ENCODE data around the gene MTHFD1L.

The MTHFD1L gene

GRCh38 chr6:151063352-151063751 lies 197.8 kb downstream of the MTHFD1L start:
- Histone ChIP-seq H3K9ac (ENCODE audit: low read depth, low read length) (no peak overlapping the region), H3K4me1 (ENCODE audit: insufficient read depth, low read length) (no peaks in the 10 kb centered on the region), H3K9me3 (ENCODE audit: insufficient read depth, low read depth, low read length) (no peaks in the 10 kb centered on the region), H3K36me3 (ENCODE audit: insufficient read depth, low read length) (peaks cover 2% of the 10 kb centered on the region; the same call in 1 of the 2 replicates), H3K27ac (ENCODE audit: low read depth, low read length) (no peak overlapping the region), H3K27me3 (ENCODE audit: insufficient read depth, low read length) (no peaks in the 10 kb centered on the region), H3K4me3 (ENCODE audit: low read length) (no peak overlapping the region)
- WGBS, result 86% methylated on average over 2 of the region's 3 CpGs

- no peaks in the 10 kb centered on the region for H3K4me1 ChIP-seq (ENCODE audit: insufficient read depth, low read length)
- H3K9ac ChIP-seq (ENCODE audit: low read depth, low read length), result no peak overlapping the region
- WGBS, result 97% methylated on average over 12 of the region's 12 CpGs
- no peaks in the 10 kb centered on the region for H3K9me3 ChIP-seq (ENCODE audit: insufficient read depth, low read depth, low read length)
- H3K36me3 ChIP-seq (ENCODE audit: insufficient read depth, low read length), result peaks cover 5% of the 10 kb centered on the region
- no peak overlapping the region for H3K27ac ChIP-seq (ENCODE audit: low read depth, low read length)
- H3K27me3 ChIP-seq (ENCODE audit: insufficient read depth, low read length), result no peaks in the 10 kb centered on the region
- H3K4me3 ChIP-seq (ENCODE audit: low read length), result no peak overlapping the region
Observed at GRCh38 chr6:151063842-151064647, 198.5 kb downstream of the MTHFD1L start.

GRCh38 chr6:151065027-151065815 lies 199.7 kb downstream of the MTHFD1L start:
- Histone ChIP-seq H3K36me3 (ENCODE audit: insufficient read depth, low read length) (peaks cover 9% of the 10 kb centered on the region), H3K4me1 (ENCODE audit: insufficient read depth, low read length) (no peaks in the 10 kb centered on the region), H3K9me3 (ENCODE audit: insufficient read depth, low read depth, low read length) (no peaks in the 10 kb centered on the region), H3K27ac (ENCODE audit: low read depth, low read length) (no peak overlapping the region), H3K9ac (ENCODE audit: low read depth, low read length) (no peak overlapping the region), H3K4me3 (ENCODE audit: low read length) (no peak overlapping the region), H3K27me3 (ENCODE audit: insufficient read depth, low read length) (no peaks in the 10 kb centered on the region)
- WGBS, result 95% methylated on average over 10 of the region's 10 CpGs

GRCh38 chr6:151067684-151068596 lies 202.4 kb downstream of the MTHFD1L start:
- Histone ChIP-seq H3K9ac (ENCODE audit: low read depth, low read length) (no peak overlapping the region), H3K4me1 (ENCODE audit: insufficient read depth, low read length) (no peaks in the 10 kb centered on the region), H3K27ac (ENCODE audit: low read depth, low read length) (no peak overlapping the region), H3K4me3 (ENCODE audit: low read length) (no peak overlapping the region), H3K36me3 (ENCODE audit: insufficient read depth, low read length) (peaks cover 9% of the 10 kb centered on the region), H3K9me3 (ENCODE audit: insufficient read depth, low read depth, low read length) (no peaks in the 10 kb centered on the region), H3K27me3 (ENCODE audit: insufficient read depth, low read length) (no peaks in the 10 kb centered on the region)
- WGBS, result 95% methylated on average over 14 of the region's 14 CpGs

GRCh38 chr6:151068761-151069312 lies 203.3 kb downstream of the MTHFD1L start:
- Histone ChIP-seq H3K9ac (ENCODE audit: low read depth, low read length) (no peak overlapping the region), H3K36me3 (ENCODE audit: insufficient read depth, low read length) (peaks cover 9% of the 10 kb centered on the region), H3K27me3 (ENCODE audit: insufficient read depth, low read length) (no peaks in the 10 kb centered on the region), H3K9me3 (ENCODE audit: insufficient read depth, low read depth, low read length) (no peaks in the 10 kb centered on the region), H3K4me3 (ENCODE audit: low read length) (no peak overlapping the region), H3K4me1 (ENCODE audit: insufficient read depth, low read length) (no peaks in the 10 kb centered on the region), H3K27ac (ENCODE audit: low read depth, low read length) (no peak overlapping the region)
- WGBS, result 91% methylated on average over 6 of the region's 6 CpGs

GRCh38 chr6:151069641-151070040 lies 204.1 kb downstream of the MTHFD1L start:
- no peak overlapping the region for H3K9ac ChIP-seq (ENCODE audit: low read depth, low read length)
- no peak overlapping the region for H3K4me3 ChIP-seq (ENCODE audit: low read length)
- H3K36me3 ChIP-seq (ENCODE audit: insufficient read depth, low read length), result peaks cover 11% of the 10 kb centered on the region
- H3K27me3 ChIP-seq (ENCODE audit: insufficient read depth, low read length), result no peaks in the 10 kb centered on the region
- H3K9me3 ChIP-seq (ENCODE audit: insufficient read depth, low read depth, low read length), result peaks cover 1% of the 10 kb centered on the region; the same call in 1 of the 2 replicates
- WGBS, result 96% methylated on average over 8 of the region's 8 CpGs
- no peak overlapping the region for H3K27ac ChIP-seq (ENCODE audit: low read depth, low read length)
- H3K4me1 ChIP-seq (ENCODE audit: insufficient read depth, low read length), result no peaks in the 10 kb centered on the region

GRCh38 chr6:151070631-151071051 lies 205.1 kb downstream of the MTHFD1L start:
- H3K9ac ChIP-seq (ENCODE audit: low read depth, low read length), result no peak overlapping the region
- H3K27ac ChIP-seq (ENCODE audit: low read depth, low read length), result no peak overlapping the region
- H3K27me3 ChIP-seq (ENCODE audit: insufficient read depth, low read length), result no peaks in the 10 kb centered on the region
- H3K9me3 ChIP-seq (ENCODE audit: insufficient read depth, low read depth, low read length), result peaks cover 6% of the 10 kb centered on the region; the same call in 1 of the 2 replicates
- no peak overlapping the region for H3K4me3 ChIP-seq (ENCODE audit: low read length)
- H3K36me3 ChIP-seq (ENCODE audit: insufficient read depth, low read length), result peaks cover 12% of the 10 kb centered on the region
- H3K4me1 ChIP-seq (ENCODE audit: insufficient read depth, low read length), result no peaks in the 10 kb centered on the region
- 92% methylated on average over 3 of the region's 3 CpGs for WGBS

GRCh38 chr6:151071295-151071694 lies 205.8 kb downstream of the MTHFD1L start:
- no peak overlapping the region for H3K4me3 ChIP-seq (ENCODE audit: low read length)

GRCh38 chr6:151073146-151073545 lies 207.6 kb downstream of the MTHFD1L start:
- Histone ChIP-seq H3K9me3 (ENCODE audit: insufficient read depth, low read depth, low read length) (peaks cover 6% of the 10 kb centered on the region; the same call in 1 of the 2 replicates), H3K4me1 (ENCODE audit: insufficient read depth, low read length) (no peaks in the 10 kb centered on the region), H3K9ac (ENCODE audit: low read depth, low read length) (no peak overlapping the region), H3K4me3 (ENCODE audit: low read length) (no peak overlapping the region), H3K27me3 (ENCODE audit: insufficient read depth, low read length) (no peaks in the 10 kb centered on the region), H3K27ac (ENCODE audit: low read depth, low read length) (no peak overlapping the region), H3K36me3 (ENCODE audit: insufficient read depth, low read length) (peaks cover 12% of the 10 kb centered on the region)
- 70% methylated on average over 4 of the region's 4 CpGs for WGBS

More at GRCh38 chr6:151071295-151071694, 205.8 kb downstream of the MTHFD1L start:
- Histone ChIP-seq H3K9me3 (ENCODE audit: insufficient read depth, low read depth, low read length) (peaks cover 6% of the 10 kb centered on the region; the same call in 1 of the 2 replicates), H3K27ac (ENCODE audit: low read depth, low read length) (no peak overlapping the region), H3K4me1 (ENCODE audit: insufficient read depth, low read length) (no peaks in the 10 kb centered on the region), H3K36me3 (ENCODE audit: insufficient read depth, low read length) (peaks cover 12% of the 10 kb centered on the region), H3K9ac (ENCODE audit: low read depth, low read length) (no peak overlapping the region), H3K27me3 (ENCODE audit: insufficient read depth, low read length) (no peaks in the 10 kb centered on the region)
- 85% methylated on average over 8 of the region's 8 CpGs for WGBS

- H3K4me3 ChIP-seq (ENCODE audit: low read length), result no peak overlapping the region
- H3K9ac ChIP-seq (ENCODE audit: low read depth, low read length), result no peak overlapping the region
- H3K36me3 ChIP-seq (ENCODE audit: insufficient read depth, low read length), result peaks cover 12% of the 10 kb centered on the region
- no peaks in the 10 kb centered on the region for H3K4me1 ChIP-seq (ENCODE audit: insufficient read depth, low read length)
- H3K27me3 ChIP-seq (ENCODE audit: insufficient read depth, low read length), result no peaks in the 10 kb centered on the region
- H3K27ac ChIP-seq (ENCODE audit: low read depth, low read length), result no peak overlapping the region
- H3K9me3 ChIP-seq (ENCODE audit: insufficient read depth, low read depth, low read length), result peaks cover 6% of the 10 kb centered on the region; the same call in 1 of the 2 replicates
- WGBS, result no CpG with 5 or more reads among the region's 1 CpG
Observed at GRCh38 chr6:151073701-151074100, 208.2 kb downstream of the MTHFD1L start.

All from HUES64 (cell line).